Body of pancreas (tissue), 4 donors: Measurements from ENCODE around the gene CTTNBP2NL.

Source experiments
- POLR2A ChIP-seq, 3 donors: fragments of 450-650 bp; IDR thresholded peaks; one replicate each; pipeline ENCODE4 v1.6.1; 2016; ENCODE audit warnings: antibody characterized with exemption in 3 of 3, mild to moderate bottlenecking in 2 of 3
- TF ChIP-seq, protein P1 (sequence below), 7 experiments: fragments of 450-650 bp in 4 of 7; fragments of 200-600 bp in 3 of 7; sonication (generic) in 3 of 7; IDR thresholded peaks; one replicate each; pipeline ENCODE4 v1.5.1; 2016 to 2019; ENCODE audit warnings: antibody characterized with exemption in 7 of 7

GRCh38 chr1:112488141-112488540 lies 92.1 kb downstream of the CTTNBP2NL start:
- TF ChIP-seq, protein P1, sequence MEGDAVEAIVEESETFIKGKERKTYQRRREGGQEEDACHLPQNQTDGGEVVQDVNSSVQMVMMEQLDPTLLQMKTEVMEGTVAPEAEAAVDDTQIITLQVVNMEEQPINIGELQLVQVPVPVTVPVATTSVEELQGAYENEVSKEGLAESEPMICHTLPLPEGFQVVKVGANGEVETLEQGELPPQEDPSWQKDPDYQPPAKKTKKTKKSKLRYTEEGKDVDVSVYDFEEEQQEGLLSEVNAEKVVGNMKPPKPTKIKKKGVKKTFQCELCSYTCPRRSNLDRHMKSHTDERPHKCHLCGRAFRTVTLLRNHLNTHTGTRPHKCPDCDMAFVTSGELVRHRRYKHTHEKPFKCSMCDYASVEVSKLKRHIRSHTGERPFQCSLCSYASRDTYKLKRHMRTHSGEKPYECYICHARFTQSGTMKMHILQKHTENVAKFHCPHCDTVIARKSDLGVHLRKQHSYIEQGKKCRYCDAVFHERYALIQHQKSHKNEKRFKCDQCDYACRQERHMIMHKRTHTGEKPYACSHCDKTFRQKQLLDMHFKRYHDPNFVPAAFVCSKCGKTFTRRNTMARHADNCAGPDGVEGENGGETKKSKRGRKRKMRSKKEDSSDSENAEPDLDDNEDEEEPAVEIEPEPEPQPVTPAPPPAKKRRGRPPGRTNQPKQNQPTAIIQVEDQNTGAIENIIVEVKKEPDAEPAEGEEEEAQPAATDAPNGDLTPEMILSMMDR (IDR thresholded peaks at IDR 0.05) = no peak
- TF ChIP-seq POLR2A (IDR thresholded peaks at IDR 0.05) = no peak
